Measurements from ENCODE around the gene NDUFA12.

GRCh38 chr12:94997061-94997460 is 6.4 kb downstream of the NDUFA12 start:
- TF ChIP-seq GABPA (IDR thresholded peaks at IDR 0.05; ENCODE audit: low read depth), result no peak
- no peak for TF ChIP-seq CTCF (IDR thresholded peaks at IDR 0.05; ENCODE audit: insufficient read depth, low read length)
- TF ChIP-seq REST (IDR thresholded peaks at IDR 0.05; ENCODE audit: insufficient replicate concordance, low read depth), result no peak
